ENCODE data around the gene UNC93A.
"Not testable (repeated sequence)": the region's sequence is repeated elsewhere in the genome, so short reads cannot be mapped to it uniquely, and the experiment has no call there.

The UNC93A gene

DNA sequence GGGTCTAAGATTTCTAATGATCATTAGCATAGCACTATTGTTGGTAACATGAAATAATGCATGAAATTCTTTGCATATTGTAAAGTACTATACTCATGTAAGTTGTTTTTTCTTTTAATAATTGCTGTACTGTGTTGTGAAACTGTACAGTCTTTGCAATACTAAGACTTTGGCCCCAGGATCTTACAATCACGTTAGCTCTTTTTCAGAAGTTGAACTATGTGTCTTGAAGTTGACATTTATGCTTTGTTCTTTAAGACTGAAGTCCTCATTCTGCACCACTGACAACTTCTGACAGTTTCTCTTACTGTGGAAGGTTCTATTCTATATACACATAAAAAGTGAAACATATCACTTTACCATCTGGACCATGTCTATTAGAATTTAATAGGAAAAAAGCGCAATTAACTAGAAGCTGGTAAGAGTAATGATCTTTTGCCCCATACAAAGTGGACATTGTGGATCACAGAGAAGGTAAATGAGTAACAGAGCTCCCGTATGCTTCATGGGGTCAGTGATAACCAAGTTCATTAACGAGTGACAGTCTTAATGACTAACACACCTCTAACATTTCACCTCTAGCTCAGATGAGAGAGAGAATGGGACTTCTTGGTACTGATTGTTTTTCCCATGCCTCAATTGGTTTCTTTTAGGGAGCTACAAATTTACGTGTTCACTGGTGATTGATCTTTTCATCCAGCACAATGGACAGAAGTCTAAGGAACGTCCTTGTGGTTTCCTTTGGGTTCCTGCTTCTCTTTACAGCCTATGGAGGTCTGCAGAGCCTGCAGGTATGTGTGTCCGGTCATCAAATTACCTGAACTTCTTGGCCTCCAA, at the start of gene UNC93A:
Gene UNC93A (plus strand): TSS at position 530 of the 837 bp plus-strand sequence. CDS start 175 bp downstream, at position 705.
- no peak within 1 kb of the TSS for H3K4me3 ChIP-seq (ENCODE audit: low read depth, low read length)
- DNase-seq (ENCODE audit: low read depth): no peak
- TF ChIP-seq, protein P1, sequence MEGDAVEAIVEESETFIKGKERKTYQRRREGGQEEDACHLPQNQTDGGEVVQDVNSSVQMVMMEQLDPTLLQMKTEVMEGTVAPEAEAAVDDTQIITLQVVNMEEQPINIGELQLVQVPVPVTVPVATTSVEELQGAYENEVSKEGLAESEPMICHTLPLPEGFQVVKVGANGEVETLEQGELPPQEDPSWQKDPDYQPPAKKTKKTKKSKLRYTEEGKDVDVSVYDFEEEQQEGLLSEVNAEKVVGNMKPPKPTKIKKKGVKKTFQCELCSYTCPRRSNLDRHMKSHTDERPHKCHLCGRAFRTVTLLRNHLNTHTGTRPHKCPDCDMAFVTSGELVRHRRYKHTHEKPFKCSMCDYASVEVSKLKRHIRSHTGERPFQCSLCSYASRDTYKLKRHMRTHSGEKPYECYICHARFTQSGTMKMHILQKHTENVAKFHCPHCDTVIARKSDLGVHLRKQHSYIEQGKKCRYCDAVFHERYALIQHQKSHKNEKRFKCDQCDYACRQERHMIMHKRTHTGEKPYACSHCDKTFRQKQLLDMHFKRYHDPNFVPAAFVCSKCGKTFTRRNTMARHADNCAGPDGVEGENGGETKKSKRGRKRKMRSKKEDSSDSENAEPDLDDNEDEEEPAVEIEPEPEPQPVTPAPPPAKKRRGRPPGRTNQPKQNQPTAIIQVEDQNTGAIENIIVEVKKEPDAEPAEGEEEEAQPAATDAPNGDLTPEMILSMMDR (IDR thresholded peaks at IDR 0.05; ENCODE audit: low read depth, low read length, missing control alignments): no peak

DNA sequence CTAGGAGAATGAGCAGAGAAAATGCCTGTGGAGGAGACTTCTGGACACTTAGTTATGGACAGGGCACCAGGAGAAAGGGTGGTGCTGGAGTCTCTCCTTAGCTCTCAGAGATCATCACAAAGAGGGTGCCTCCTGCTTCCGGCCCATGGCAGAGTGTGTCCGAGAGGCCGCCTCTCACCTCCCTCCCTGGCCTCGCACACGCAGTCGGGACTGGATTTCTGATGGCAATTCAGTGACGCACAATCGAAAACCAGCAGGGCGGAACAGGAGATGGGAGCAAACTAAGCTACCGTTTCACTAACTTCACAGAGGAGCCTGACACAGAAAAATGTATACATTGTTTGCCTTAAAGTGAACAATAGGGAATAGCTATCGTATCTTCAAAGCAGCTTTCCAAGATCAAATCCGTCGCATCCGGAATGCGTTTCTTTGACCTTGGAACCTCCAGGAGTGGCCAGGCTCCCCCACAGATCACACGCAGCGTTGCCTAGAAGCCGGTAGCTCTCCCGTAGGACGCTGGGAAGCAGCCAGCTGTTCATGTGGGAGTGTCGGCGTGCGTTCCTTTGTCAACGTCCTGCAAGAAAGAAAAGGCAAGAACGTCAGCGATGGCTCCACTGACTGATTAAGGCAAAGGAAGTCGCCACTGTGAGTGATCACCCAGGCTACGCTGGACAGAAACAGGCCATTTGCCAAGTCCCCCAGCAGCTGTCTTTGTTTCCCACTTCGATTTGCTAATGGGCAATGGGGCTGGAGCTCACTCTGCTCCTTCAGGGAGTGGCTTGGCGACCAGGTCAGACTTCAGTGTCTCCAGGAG, 49.6 kb upstream of the UNC93A start:
- DNase-seq (ENCODE audit: low read depth); H3K4me3 ChIP-seq (ENCODE audit: low read depth, low read length): not testable (repeated sequence)

DNA sequence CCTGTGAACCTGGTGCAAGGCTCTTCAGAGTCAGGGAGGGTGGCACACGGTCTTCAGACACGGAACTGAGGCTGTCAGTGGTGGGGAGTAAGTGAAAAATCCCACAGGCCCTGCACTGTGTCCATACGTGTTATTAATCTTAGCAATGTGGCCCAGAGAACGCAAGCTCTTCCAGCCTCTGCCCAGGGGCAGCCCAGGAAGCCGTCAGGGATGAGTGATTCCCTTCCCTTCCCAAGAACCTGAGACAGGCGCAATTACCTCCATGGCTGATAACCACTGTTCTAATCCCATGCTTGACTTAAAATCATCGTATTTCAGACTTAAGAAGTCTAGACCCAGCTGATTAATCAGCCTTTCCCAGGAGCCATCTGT, 49.0 kb upstream of the UNC93A start:
- not testable (repeated sequence) for DNase-seq (ENCODE audit: low read depth)

DNA sequence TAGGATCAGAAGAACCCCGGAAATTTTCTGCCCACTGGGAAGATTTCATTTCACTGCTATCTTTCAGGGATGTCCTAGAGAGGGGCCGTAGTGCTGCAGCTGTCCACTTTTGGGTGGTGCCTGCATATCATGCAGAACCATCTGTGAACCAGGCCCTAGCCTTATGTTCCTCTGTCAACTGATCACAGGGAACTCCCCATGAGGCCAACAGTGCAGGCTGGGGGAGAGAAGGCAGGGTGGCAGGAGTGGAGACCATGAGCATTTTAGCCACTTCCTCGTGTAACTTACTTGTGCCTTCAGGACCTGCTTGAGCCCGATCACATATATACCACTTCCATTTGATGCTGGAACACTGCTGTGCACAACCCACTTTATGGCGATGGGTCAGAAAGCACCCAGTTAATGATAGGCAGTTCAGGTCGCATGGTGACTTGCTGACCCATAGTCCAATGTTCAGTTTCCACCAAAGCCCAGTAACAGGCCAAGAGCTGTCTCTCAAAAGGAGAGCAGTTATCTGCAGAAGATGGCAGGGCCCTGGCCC, 48.5 kb upstream of the UNC93A start:
- not testable (repeated sequence) for DNase-seq (ENCODE audit: low read depth); H3K4me3 ChIP-seq (ENCODE audit: low read depth, low read length)

More for the DNA sequence above, 49.0 kb upstream of the UNC93A start:
- not testable (repeated sequence) for H3K4me3 ChIP-seq (ENCODE audit: low read depth, low read length)

DNA sequence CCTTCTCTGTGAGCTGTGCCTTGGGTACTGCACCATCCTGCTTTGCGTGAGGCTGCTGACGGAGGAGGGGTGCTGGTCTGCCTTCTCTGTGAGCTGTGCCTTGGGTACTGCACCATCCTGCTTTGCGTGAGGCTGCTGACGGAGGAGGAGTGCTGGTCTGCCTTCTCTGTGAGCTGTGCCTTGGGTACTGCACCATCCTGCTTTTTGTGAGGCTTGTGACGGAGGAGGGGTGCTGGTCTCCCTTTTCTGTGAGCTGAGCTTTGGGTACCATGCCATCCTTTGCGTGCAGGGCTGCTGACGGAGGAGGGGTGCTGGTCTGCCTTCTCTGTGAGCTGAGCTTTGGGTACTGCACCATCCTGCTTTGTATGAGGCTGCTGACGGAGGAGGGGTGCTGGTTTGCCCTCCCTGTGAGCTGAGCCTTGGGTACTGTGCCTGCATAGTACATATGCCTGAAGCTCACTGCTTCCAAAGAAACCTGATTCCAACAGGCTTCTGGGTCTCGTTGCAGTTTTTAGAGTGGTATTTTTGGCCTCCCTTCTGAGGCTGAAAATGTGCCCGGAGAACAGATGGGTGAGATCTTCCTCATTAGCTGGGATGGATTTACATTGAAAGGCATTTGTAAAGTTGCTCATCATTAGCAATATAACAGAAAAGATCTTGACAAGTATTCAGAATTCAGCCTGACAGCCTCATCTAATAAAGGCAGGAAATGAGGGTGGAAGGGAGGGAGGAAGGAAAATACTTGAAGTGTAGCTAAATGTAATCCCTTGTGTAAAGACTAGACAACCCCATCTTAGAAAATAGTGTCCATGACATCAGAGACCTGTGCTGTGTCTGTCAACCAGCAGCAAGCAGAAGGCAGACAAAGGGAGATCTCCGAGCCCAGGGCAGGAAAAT, 46.8 kb upstream of the UNC93A start:
- DNase-seq (ENCODE audit: low read depth): no peak
- TF ChIP-seq, protein P1 (IDR thresholded peaks at IDR 0.05; ENCODE audit: low read depth, low read length, missing control alignments): no peak
- H3K4me3 ChIP-seq (ENCODE audit: low read depth, low read length): no peak overlapping the region

DNA sequence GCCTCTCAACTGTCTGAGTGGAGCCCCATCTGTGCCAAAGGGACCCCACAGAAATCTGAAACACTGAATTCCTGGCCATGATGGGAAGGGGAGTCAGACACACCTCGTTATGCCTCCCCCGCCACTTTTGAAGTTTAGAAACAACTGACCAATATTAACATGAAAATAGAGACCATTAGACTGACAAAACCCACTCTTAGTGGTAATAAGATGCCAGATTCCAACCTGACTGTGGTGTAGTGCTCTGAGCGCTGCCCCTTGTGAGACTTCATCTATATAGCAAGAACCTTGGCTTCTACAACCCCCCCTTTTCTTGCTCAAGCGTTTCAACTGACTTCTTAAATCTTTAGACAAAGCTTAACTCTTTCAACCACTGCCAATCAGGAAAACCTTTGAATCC, 46.1 kb upstream of the UNC93A start:
- no peak overlapping the region for H3K4me3 ChIP-seq (ENCODE audit: low read depth, low read length)
- TF ChIP-seq, protein P1 (IDR thresholded peaks at IDR 0.05; ENCODE audit: low read depth, low read length, missing control alignments): no peak
- DNase-seq (ENCODE audit: low read depth): no peak

DNA sequence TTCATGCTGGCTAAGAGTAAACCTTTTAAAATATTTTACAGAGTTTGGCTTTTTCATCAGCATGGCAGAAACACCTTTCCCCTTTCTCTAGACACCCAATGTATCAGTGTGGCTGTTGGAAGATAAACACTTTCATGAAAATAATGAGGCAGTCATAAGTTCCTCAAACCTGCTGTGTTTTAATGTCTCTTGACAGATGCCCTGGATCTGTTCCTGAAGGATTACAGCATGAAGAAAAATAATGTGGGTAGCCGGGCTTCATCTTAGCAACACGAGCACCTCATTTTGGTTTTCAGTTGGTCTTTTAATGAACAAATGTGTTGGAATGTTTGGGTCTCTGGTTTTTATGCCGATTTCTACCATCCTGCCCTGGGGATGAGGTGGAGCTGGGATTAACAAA, 45.5 kb upstream of the UNC93A start:
- DNase-seq (ENCODE audit: low read depth): no peak
- H3K4me3 ChIP-seq (ENCODE audit: low read depth, low read length): no peak overlapping the region
- TF ChIP-seq, protein P1 (IDR thresholded peaks at IDR 0.05; ENCODE audit: low read depth, low read length, missing control alignments): no peak
